HG02970 (cell line): ENCODE results near the gene ZAR1L.
"Not testable (repeated sequence)": the region's sequence is repeated elsewhere in the genome, so short reads cannot be mapped to it uniquely, and the experiment has no call there.

Experiments used
- ATAC-seq: cut with Tn5 transposase; IDR thresholded peaks from one replicate; pipeline ENCODE4 v1.9.1; 2021; ENCODE audit warnings: mild to moderate bottlenecking, moderate library complexity, moderate number of reproducible peaks; ENCODE audit not compliant: unreplicated experiment, low FRiP score

ZAR1L gene

DNA sequence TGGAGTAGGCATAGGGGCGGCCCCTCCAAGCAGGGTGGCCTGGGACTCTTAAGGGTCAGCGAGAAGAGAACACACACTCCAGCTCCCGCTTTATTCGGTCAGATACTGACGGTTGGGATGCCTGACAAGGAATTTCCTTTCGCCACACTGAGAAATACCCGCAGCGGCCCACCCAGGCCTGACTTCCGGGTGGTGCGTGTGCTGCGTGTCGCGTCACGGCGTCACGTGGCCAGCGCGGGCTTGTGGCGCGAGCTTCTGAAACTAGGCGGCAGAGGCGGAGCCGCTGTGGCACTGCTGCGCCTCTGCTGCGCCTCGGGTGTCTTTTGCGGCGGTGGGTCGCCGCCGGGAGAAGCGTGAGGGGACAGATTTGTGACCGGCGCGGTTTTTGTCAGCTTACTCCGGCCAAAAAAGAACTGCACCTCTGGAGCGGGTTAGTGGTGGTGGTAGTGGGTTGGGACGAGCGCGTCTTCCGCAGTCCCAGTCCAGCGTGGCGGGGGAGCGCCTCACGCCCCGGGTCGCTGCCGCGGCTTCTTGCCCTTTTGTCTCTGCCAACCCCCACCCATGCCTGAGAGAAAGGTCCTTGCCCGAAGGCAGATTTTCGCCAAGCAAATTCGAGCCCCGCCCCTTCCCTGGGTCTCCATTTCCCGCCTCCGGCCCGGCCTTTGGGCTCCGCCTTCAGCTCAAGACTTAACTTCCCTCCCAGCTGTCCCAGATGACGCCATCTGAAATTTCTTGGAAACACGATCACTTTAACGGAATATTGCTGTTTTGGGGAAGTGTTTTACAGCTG lies at the start of gene ZAR1L, which contains the start of gene BRCA2:
ZAR1L (minus strand) TSS at position 126 of the 790 bp plus-strand sequence. CDS start 3,438 bp downstream, outside the sequence.
BRCA2 (plus strand) TSS at position 271 of the 790 bp plus-strand sequence. CDS start 953 bp downstream, outside the sequence.
- ATAC-seq: peak; percentile 94

DNA sequence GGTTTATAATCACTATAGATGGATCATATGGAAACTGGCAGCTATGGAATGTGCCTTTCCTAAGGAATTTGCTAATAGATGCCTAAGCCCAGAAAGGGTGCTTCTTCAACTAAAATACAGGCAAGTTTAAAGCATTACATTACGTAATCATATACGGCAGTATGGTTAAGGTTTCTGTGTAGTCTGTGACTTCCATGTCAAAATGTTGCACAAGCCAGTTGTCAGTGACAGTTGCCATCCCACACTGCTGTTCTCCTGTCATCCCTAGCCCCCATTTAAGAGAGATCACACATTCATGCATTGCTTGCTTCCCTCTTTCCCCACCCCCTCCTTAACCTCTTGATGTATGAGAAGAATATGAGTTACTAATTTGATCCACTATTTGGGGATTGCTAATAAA lies 47.4 kb upstream of the ZAR1L start:
- ATAC-seq: no peak

GRCh38 chr13:32355935-32356334 lies 40.8 kb upstream of the ZAR1L start:
- ATAC-seq: not testable (repeated sequence)

DNA sequence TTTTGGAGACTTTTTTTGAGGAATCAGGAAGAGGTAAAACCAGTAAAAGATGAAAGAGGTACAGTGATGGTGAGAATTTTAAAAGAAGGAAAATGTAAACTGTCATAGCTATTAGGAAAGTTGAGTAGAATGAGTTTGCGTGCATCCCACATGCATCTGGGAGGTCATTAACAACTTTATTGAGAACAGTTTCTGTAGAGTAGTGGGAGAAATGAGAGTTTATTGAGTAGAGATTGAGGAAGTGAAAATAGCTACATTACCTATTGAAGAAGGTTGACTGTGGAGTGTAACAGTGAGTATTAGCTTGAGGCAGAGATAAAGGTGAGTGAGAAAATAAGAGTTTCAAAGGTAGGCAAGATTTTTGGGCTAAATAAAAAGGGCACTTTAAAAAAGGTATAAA lies 38.9 kb upstream of the ZAR1L start:
- ATAC-seq: no peak

DNA sequence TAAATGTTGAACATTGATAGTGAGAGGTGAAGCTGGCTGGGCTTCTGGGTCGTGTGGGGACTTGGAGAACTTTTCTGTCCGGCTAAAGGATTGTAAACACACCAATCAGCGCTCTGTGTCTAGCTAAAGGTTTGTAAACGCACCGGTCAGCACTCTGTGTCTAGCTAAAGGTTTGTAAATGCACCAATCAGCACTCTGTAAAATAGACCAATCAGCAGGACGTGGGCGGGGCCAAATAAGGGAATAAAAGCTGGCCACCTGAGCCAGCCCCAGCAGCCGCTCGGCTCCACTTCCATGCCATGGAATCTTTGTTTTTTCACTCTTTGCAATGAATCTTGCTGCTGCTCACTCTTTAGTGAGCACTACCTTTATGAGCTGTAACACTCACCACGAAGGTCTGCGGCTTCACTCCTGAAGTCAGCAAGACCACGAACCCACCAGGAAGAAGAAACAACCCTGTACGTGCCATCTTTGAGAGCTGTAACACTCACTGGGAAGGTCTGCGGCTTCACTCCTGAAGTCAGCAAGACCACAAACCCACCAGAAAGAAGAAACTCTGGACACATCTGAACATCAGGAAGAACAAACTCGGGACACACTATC lies 35.8 kb upstream of the ZAR1L start:
- not testable (repeated sequence) for ATAC-seq

DNA sequence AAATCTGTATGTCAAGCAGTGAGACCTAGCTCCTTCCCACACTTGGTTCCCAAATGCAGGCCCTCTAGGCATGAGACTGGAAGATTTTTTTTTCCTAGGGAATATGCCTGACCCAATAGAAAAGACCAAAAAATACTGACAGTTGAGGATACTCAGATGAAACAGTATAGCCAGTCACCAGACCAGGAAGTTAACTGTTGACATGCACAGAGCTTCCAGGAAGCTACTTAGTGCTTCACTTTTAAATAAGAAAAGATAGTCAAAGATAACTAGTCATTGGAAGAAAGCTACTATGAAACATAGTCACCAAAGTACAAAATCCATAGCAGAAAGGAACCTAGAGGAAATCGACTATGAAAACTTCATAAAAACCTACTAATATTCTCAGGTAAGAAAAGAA lies 32.5 kb upstream of the ZAR1L start:
- no peak for ATAC-seq

GRCh38 chr13:32340914-32341313 lies 25.8 kb upstream of the ZAR1L start:
- no peak for ATAC-seq

DNA sequence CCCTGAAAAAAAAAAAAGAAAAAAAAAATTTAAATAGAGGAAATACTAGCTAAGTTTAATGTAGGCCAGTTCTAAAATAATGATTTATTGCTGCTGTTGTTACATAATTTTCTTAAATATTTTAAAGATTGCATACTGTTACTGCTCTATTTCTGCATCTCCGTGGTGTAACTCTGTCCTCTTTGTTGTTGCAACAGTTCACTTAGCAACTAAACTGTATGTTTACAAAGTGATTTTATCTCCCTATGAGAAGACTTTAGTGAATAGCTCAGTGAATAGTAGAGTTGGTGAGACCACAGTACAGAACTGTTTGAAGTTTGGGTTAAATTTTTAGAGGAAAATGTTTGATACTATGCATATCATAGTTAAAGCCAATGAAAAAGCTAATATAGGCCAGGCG lies 19.5 kb upstream of the ZAR1L start:
- no peak for ATAC-seq

DNA sequence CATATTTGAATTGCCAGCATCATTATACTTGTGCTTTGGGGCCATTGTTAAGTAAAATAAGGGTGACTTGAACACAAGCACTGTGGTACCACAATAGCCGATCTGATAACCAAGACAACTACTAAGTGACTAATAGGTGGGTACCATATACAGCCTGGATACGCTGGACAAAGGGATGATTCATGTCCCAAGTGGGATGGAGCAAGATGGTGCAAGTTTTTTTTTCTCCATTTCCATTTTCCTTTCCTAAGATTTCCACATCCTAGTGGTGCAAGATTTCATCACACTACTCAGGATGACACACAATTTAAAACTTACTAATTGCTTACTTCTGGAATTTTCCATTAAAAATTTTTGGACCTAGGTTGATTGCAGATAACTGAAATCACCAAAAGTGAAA lies 15.3 kb upstream of the ZAR1L start:
- ATAC-seq: no peak

DNA sequence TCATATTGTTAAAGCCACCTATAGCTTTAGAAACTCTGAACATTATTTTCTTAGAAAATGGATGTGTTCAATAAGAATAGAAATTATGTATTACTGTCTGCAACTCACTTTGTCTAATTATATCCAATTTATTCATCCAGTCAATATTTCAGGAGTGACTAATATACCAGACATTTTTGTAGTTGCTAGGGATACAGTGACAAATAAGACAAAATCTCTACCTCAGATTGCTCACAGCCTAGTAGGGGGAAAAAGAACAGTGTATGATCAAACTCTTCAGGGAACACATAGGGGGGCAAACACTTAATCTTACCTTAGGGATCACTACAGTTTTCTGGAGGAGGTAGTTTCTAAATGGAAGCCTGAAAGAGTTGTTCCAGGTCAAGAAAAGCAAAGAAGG lies 8.7 kb upstream of the ZAR1L start:
- no peak for ATAC-seq

DNA sequence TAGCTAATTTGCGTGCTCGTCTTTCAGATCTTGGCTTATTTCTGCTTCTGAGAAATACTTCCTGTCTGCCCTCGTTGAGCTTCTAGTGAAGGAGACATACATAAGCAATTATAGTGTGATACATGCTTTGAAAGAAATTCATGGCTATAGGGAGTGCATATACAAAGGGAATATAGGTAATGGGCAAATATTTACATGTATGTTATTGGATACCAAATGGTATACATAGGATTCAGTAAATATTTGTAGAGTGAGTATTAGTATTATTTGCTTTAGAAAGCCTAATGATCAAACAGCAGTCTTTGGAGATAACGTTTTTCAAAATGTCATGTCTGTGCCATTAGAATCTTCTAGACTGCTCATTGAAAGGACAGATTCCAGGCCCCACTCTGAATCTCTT lies 5.4 kb upstream of the ZAR1L start:
- ATAC-seq: no peak

GRCh38 chr13:32317716-32318465 lies 2.7 kb upstream of the ZAR1L start:
- ATAC-seq: no peak

DNA sequence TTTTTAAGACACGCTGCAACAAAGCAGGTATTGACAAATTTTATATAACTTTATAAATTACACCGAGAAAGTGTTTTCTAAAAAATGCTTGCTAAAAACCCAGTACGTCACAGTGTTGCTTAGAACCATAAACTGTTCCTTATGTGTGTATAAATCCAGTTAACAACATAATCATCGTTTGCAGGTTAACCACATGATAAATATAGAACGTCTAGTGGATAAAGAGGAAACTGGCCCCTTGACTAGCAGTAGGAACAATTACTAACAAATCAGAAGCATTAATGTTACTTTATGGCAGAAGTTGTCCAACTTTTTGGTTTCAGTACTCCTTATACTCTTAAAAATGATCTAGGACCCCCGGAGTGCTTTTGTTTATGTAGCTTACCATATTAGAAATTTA lies 1.3 kb upstream of the ZAR1L start:
- no peak for ATAC-seq

DNA sequence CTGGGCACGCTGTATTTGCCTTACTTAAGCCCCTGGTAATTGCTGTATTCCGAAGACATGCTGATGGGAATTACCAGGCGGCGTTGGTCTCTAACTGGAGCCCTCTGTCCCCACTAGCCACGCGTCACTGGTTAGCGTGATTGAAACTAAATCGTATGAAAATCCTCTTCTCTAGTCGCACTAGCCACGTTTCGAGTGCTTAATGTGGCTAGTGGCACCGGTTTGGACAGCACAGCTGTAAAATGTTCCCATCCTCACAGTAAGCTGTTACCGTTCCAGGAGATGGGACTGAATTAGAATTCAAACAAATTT lies 821 bp upstream of the ZAR1L start:
- peak; percentile 40 for ATAC-seq

- peak; percentile 4 for ATAC-seq
These were observed 609 bp downstream of the ZAR1L start for GRCh38 chr13:32314271-32315237.

GRCh38 chr13:32311188-32311897 lies 3.8 kb downstream of the ZAR1L start:
- no peak for ATAC-seq

DNA sequence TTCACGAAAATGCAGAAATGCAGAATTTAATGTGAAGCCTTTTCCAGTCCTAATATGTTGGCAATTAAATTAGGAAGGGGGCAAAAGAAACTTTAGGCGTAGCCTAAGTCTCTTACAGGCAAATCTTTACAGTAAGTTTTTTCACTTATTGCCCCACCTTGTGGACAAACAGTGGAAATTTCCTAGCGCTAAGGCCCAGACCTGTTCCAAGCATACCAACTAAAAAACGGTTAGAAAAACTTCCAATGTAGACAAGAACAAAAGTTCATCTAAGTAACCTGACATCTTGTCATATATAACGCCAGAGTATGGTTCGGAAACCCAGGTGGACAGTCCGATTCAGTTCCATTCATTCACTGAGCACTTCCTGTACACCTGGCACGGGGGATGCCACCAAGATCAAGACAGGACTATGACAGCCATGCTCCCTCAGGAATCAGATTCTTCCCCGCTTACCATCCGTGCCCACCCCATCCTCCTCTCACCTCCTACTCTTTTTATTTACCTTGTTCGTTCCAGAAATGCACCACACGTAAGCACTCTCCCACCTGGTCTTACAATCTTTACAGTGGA lies 4.9 kb downstream of the ZAR1L start:
- ATAC-seq: no peak

- ATAC-seq: no peak
These were observed 5.6 kb downstream of the ZAR1L start for GRCh38 chr13:32309312-32310133.

- no peak for ATAC-seq
These were observed 9.5 kb downstream of the ZAR1L start for GRCh38 chr13:32305646-32306045.
